Measurements from ENCODE around the gene PRDM10.

DNA sequence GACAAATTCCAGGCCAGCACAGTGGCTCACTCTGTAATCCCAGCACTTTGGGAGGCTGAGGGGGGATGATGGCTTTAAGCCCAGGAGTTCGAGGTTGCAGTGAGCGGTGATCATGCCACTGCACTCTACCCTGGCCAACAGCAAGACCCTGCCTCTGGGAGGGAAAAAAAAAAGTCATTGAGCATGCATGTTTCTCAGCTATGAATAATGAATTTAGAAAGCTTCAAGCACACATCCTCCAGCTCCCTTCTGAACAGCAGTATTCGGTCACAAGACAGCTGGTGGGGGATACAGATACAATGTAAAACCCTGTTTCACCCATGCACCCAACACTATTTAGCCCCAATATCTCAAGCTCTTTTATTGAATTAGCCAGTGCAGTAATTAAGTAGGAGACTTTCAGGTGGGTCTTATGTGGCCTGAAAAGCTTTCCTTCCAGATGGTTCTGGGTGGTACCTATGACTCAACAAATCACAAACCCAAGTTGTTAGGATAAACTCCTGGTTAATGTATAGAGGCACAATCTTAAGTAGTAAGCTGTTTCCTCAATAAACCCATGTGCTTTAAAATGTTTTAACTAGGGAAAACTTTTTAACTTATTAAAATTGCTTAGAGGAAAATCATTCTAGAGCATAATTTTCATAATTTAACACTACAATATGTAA is 13.4 kb downstream of the PRDM10 start:
- no peak for TF ChIP-seq CTCF (conservative IDR thresholded peaks at IDR 0.05 in 1 of 2, IDR thresholded peaks at IDR 0.05 in 1 of 2; ENCODE audit: extremely low read depth in 1 of 2, insufficient read depth in 1 of 2, low read depth in 1 of 2, low read length in 2 of 2)
- TF ChIP-seq EZH2 (IDR thresholded peaks at IDR 0.05; ENCODE audit: borderline replicate concordance, low read length), result no peak

All from mammary epithelial cell (primary cell).